ENCODE data around the gene APBB2.
A peak's percentile ranks its signal among the peaks of the same experiment; 100 is the strongest.
"Not testable (repeated sequence)": the region's sequence is repeated elsewhere in the genome, so short reads cannot be mapped to it uniquely, and the experiment has no call there.

The APBB2 gene

DNA sequence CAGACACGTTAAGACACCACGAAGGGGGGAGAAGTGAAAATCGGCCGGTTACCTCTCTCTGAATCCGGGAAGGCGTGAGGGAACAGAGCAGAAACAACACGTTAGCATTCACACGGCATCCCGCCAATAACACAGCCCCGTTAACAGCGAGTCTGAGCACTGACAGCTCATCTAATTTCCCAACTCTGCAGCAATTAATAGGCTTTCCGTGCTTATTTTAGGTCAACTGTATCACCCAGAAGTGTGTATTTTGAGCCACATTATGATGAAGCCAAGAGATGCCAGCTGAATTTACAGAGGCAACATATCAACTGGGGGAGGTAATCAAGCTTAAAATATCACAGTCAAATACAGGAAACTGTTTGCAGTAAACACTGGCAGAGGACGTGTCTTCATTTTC lies 372.0 kb downstream of the APBB2 start:
- DNase-seq = peak; percentile 58

DNA sequence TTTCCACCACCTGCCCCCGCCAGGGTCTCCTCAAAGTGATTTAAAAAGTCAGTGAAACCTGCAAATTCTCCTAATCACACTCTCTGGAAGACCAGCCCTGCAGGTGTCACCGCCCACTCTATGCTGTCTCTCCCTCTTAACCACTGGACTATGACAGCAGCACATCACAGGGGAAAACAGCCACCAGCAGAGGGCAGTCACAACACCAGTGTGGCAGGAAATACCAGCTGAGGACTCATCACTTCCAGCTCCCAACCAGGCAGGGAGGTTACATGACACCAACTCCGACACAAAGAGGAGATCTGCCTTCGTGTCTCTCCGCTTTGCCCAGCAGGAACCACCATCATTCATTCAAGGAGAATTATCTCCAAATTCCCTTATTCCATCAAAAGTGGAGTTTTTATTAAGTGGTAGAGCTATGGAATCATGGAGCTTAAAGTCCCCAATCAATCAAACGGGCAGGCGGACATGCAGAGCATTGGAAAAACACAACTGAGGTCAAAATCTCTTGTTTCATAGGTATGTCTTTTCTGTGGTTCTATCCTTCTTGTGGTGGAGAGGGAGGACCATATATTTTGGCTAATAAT lies 373.3 kb downstream of the APBB2 start:
- peak; percentile 90 for DNase-seq

DNA sequence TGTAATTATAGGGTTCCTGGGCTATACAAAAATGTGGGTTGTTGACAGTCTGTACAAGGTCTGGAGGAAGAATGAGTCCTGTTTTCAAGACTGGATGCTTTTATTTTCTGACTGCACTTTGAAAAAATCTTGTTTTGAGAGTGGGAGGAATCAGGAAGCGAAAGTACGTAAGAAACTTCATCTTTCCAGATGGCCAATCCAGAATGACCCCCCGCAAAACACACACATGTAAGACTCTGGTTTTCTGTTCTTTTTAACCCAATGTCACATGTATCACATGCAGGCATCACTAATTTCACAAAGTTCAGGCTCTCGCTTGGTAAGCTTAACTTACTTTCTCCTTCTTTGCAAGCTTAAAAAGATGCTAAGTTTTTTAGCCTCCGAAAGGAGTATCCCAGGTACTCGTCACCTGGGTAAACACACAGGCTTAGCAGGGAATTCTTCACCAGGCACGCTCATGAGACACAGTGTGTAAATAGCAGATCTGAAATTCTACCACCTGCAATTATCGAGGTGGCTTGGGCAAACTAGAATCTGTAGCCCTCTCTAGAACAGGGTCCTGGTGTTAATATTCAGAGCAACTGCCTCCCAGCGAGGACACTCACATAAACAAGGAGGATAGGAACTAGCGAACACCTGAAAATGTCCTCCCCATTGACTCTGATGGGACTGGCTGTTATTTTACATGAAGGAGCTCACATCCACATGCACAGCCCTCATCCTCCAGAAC lies 373.9 kb downstream of the APBB2 start:
- DNase-seq = no peak

DNA sequence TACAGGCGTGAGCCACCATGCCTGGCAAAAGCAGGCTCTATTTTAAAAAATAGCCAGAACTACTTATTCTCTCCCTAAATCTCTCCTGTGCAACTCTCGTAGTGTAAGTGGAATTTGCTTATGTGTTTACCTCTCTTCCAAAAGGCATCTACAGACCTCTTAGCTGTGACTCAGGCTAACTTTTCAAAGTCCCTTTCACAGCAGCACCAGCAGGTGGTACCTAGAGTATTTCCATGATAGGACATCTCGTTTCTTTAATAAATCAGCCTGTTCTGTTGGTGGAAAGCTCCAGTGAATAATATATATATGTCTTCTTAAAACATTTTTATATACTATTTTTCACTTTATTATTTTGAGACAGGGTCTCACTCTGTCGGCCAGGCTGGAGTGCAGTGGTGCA lies 375.6 kb downstream of the APBB2 start:
- no peak for DNase-seq

DNA sequence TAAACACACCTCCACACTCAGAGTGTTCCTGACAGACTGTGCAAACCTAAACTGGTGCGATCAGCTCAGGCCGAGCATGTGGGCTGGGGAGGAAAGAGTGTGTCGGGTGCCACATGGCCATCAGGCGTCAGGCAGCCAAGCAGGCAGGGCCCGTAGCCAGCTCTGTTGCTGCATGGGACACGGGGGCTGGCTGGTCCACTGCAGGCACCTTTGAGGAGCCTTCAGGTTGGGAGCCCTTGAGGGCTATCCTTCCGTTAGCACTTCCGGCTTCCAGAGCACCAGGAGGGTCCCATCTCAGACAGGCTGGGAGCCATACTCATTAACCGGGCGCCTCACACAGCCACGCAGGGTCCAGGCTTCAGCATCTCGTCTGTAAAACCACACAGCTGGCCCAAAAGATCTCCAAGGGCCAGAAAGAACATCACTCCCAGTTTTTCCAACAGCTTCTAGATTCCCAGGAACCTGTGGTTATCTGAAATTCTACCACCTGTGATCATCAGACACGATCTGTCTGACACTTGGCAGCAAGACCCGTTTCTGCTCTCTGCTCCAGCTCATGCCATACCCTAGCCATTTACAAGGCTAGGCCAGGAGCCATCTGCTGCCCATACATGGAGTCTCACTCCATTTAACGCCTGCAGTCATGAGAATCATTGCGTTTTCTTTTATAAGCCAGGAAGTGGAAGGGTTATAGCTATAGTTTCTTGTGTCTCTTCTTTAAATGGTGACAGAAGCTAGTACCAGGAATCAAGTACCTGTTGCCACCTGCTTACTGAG lies 377.1 kb downstream of the APBB2 start:
- DNase-seq = no peak

DNA sequence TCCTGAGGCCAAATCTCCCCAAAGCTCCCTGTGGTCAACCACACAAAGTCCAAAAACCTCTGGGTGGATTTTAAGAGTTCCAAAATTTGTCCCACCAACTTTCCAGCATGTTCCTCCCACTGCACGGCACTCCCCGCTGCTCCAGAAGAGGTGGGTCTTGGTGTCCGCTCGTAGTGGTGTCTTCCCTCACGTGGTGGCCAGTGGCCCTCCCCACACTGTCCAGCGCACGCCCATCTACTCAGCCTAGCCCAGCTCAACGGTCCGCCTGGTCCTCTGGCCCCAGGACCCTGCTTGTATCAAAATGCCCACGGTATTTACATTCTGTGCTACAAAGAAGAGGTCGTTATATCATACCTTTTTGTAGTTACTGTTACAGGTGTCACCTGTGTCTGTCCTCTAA lies 381.1 kb downstream of the APBB2 start:
- no peak for DNase-seq

DNA sequence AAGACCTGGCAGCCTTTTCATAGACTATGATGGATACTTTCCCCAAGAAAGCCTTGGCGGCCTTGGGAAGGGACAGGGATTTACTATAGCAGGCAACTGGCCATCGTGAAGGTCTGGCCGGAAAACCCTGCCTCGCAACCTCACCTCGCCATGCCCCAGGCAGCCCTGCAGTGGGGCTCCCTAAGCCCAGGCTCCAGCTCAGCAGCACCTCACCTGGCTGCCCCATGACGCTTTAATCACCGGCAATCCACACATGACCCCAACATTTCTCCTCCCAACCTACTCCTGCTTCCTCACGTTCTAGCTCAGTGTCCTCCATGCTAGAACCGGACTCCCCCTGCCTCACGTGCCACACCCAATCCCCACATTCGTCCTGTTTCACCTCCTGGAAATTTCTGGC lies 382.2 kb downstream of the APBB2 start:
- DNase-seq = no peak

DNA sequence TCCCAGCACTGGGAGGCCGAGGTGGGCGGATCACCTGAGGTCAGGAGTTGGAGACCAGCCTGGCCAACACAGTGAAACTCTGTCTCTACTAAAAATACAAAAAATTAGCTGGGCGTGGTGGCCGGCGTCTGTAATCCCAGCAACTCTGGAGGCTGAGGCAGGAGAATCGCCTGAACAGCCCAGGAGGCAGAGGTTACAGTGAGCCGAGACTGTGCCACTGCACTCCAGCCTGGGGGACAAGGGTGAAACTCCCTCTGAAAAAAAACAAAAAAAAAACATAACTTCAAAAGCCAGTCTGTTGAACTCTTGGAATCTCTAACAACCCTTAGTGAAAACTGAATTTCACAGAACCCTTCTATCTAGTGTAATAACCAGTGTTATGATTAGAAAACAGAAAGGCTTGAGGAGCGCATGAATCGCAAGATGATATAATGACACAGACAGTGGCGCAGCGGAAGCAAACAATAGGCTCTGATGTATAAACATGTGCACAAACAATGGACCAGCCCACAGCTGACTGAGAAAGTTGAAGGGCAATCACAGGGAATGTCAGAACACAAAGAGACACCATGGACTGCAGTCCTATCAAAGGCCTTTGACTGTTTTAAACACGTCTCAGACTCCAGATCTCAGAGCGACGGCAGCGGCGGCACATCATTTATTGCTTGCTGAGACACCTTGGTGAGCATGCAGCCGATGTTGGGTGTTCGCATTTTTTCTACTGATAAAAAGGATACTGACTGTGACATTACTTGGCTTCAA lies 383.0 kb downstream of the APBB2 start:
- DNase-seq = peak; percentile 60

DNA sequence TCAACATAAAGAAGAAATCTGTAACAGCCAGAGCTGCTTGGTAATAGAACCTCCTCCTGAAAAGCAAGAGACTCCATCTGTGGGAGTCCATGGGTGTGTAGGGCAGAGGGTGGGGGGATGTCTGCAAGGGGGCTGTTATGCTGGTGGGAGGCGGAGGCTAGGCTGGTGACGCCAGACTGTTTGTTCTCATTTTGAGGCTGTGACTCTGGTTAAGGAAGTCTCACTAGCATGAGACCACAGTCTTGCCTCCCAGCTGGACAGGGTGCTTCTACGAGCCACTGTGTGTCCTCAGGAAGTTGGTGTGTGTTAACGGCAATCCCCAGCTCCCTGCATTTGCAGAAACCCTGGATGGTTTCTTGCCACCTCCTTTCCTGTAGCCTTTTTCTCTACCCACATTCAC lies 384.8 kb downstream of the APBB2 start:
- DNase-seq = no peak

DNA sequence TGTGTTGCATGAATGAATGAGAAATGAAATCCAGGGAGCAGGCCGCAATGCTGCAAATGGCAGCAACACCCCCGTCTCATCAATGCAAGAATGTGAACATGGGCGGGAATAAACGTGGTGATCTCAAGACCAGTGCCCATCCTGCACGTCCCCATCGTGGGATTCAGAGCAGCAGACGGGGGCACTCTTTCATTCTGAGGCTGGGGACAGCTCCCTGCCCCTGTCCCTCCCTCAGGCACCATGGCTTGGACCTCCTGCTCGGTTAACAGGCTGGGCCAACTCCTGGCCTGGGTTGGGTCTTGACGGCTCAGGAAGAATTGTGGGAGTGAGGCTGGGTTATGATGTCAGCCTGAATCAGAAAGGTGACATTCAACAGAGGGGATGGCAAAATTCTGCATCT lies 385.7 kb downstream of the APBB2 start:
- no peak for DNase-seq

DNA sequence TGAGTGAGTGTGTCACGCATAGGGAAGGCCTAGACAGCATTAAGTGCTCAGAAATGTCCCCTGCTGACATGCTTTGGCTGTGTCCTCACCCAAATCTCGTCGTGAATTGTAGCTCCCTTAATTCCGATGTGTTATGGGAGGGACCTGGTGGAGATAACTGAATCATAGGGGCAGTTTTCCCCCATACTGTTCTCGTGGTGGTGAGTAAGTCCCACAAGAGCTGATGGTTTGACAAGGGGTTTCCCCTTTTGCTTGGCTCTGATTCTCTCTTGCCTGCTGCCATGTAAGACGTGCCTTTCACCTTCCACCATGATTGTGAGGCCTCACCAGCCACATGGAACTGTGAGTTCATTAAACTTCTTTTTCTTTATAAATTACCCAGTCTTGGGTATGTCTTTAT lies 386.6 kb downstream of the APBB2 start:
- DNase-seq = no peak

DNA sequence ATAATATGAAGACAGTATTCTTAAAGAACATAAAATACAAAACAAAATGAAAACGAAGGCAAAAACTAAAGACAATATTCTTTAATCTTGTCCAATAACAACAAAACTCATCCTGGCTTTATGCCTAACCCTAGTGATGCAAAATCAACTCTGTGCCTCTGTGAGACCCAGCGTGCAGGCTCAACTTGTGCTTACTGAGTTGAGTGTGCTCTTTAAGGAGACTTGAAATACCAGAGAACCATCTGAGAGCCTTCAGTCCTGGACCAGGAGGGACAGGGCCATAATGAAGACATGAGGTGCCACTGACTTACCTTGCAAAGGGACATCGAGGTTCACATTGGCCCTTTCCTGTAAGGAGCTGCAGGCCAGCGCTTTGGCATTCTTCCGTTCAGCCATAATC lies 387.5 kb downstream of the APBB2 start:
- DNase-seq = no peak

DNA sequence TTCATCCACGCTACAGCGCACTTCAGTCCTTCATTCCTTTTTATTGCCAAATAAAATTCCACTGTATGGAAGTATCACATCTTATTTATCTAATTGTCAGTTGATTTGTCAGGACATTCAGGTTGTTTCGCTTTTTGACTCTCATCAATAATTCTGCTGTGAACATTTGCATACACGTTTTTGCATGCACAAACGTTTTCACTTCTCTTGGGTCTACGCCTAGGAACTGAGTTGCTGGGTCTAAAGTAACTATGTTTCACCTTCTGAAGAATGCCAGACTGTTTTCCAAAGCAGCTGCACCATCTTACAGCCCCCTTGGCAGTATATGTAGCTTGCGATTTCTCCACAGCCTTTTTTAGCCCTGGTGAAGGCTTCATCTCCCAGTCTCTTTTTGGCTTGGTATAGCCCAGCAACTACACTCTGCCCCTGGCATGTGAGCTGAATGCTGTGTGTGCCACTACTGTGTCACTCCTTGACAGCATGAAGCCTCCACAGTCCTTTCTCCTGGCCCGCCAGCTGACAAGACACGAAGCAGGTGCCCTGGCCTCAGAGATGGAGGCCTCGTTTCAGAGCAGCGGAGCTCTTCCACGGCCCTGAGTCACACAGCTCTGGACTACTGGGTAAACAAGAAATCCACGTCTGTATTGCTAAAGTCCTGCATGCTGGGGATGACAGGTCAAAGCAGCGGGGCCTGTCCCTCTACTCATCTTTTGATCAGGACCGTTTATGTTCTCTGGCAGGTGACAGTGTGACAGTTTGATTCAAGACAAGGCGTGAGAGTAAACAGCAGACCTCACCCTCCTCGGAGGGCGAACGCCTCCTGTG lies 389.1 kb downstream of the APBB2 start:
- DNase-seq = no peak

DNA sequence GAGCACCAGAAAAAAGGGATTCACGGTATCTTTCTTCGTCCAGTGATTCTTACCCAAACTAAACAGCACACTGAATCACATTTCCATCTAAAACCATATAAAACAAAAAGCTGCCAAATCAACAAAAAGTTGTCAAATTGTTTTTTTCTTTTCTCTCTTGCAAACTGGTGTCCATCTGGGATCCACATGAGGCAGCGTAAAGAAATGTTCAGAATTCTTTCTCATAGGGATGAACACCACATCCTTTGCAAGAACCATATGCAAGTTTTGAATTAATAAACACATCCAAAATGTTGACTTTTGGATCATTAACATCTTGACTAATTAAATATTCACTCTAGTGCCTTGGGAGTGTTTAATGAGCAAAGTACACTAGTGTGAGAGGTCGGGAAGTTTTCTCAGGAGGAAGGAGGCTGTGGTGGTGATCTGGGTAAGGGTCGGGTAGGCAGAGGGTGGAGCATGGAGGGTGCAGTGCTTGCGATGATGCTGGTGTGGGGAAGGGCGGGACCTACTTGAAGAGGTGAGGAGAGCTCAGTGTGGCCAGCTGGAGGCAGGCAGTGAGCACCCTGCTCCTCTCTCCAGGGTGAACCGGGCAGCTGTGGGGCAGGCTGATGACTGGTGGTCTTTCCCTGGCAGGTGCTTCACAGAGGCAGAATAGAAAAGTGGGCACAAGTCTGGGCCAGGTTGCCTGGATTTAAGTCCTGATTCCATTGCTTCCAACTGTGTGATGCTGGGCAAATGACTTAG lies 391.7 kb downstream of the APBB2 start:
- no peak for DNase-seq

DNA sequence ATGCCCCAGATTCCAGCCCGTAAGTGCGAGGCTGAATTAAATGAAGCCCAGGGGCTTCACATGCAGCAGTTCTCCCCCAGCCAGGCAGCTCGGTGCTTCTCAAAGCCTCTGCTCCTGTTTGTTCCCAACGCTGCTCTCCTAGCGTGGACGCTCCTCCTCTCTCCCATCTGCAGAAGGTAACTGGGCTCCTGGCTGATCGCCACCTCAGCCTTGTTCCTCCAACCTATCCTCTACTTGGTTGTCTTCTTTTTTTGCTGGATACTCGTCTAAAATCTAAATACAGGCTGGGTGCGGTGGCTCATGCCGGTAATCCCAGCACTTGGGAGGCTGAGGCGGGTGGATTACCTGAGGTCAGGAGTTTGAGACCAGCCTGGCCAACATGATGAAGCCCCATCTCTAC lies 394.2 kb downstream of the APBB2 start:
- no peak for DNase-seq

DNA sequence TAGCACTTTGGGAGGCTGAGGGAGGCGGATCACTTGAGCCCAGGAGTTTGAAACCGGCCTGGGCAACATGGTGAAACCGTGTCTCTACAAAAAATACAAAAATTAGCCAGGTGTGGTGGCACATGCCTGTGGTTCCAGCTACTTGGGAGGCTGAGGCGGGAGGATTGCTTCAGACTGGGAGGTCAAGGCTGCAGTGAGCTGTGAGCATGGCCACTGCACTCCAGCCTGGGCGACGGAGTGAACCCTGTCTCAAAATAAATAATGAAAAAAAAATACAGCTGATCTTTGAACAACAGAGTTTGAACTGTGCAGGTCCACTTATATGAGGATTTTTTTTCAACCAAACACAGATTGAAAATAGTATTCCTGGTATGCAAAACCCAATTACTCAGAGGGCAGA lies 397.2 kb downstream of the APBB2 start:
- DNase-seq = not testable (repeated sequence)

DNA sequence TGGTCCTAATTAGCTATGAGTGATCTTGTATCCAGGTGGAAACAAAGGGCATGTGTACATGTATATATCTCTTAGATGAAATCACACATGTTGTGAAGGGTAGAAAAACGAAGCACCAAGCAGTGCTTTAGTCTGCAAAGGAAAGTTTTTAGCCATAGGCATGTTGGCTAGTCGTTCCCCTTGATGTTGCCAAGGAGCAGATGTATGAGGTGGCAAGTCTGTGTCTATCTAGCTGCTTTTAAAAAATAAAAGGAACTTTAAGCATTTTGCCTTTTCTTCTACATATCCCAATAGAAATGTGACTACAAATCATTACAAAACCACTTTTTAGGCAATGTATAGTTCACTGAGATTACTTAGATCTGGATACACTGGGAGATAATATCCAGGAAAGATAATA lies 401.5 kb downstream of the APBB2 start:
- no peak for DNase-seq

DNA sequence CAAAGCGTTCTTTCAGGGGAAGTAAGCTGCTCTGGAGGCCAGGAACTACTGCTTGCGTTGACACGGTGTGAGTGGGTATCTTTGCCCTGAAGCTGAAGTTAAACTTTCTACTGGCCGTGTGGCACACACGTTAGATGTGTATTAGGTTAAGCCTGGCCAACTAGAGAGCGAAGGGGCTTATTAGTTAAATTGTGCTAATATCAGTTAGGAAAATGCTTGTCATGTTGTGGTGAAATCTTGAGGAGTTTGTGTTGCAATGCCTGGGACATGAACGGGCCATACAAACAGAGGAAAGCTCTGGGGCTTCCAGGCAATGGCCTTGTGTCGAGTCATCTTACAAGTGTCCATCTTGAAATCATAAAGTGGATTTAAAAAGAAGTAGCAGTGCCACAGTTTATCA lies 402.0 kb downstream of the APBB2 start:
- DNase-seq = no peak

DNA sequence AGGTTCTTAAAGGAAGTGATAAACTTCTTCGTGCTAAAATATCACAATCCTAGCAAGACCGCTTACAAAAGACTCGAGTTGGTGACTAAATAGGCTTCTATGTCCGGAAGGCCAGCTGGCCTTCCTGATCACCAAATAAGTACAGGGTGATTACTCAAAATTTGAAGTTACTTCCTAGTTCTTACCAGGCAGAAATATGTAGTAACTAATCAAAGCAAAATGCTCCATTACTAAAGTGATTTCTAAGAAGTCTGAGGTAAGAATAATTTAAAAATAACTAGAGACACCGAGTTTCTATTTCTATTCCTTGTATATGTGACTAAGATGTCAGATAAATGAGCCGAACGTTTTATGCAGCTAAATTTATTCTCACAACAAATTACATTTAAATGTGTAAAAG lies 402.4 kb downstream of the APBB2 start:
- no peak for DNase-seq

DNA sequence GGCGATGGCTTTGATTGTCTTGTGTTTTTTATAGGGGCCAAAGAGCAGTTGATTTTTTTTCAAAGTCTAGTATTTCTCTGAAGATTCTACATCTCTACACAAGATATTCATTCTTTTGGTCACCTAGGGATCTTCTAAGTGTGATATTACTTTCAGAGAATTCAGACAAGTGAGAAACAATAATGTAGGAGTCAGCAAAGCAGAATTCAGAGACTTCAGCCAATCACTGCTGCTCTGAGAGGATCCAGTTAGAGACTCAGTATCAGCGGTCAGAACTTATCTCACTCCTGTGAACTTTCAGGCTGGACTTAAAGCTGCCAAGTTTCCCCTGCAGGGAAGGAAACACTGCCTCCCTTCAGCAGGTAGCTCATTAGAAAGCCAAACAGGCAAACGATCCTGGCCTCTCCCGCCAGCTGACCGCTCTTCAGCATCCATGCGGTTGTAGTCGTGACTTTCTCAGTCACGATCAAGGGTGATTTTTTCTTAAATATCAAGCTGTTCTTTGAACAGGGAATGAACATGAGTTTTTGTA lies 405.4 kb downstream of the APBB2 start:
- no peak for DNase-seq

DNA sequence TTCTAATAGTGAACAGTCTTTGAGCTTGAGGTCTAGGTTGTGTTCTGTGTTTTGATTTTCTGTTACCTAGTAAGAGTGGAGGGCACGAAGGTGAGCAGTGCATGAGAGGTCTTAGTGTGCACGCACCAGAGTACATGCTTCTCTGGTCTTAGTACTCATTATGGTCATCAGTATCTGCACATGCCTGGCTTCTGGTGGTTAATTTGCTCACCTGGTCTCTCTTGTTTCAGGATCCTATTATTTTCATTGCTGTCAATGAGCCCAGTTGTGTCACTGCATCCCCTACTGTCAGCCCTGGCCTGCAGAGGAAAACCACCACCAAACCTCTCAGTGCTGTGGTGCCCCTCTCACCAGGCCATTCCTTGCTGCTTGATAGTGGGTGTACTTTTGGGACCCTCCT lies 409.7 kb downstream of the APBB2 start:
- no peak for DNase-seq

DNA sequence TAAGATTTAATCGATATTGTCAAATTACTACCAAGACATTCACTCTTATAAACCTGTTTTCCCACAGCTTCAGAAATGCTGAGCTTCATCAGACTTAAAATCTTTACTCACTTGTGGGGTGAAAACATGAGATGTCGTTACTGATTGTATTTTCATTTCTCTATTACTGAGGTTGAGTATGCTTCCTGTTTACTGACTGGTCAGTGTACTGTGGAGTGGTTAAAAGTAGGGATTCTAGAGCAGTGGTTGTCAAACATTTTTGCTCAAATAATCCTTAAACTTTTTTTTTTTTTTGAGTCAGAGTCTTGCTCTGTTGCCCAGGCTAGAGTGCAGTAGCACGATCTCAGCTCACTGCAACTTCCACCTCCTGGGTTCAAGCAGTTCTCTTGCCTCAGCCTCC lies 414.3 kb downstream of the APBB2 start:
- DNase-seq = no peak

Measured in eye (tissue), 1 donor.